Skeletal muscle tissue (tissue), 4 donors: Measurements from ENCODE around the gene KRT83. TPM values are rescaled to one million over a fixed set of nuclear protein-coding genes. Genes with fewer than 3 reads are reported as not detected.
A peak's percentile ranks its signal among the peaks of the same experiment; 100 is the strongest.

Source experiments
- H3K27ac ChIP-seq: one replicate; pipeline ENCODE4 v1.7.0; 2013; ENCODE audit warnings: mild to moderate bottlenecking, low read depth, low read length, inconsistent platforms
- H3K27me3 ChIP-seq, 3 donors: one replicate each; pipeline ENCODE4 v1.7.0; 2013; ENCODE audit warnings: low read length in 3 of 3; ENCODE audit not compliant: control insufficient read depth in 3 of 3, insufficient read depth in 3 of 3
- H3K36me3 ChIP-seq, 3 donors: one replicate each; pipeline ENCODE4 v1.7.0; 2013; ENCODE audit warnings: low read length in 3 of 3; ENCODE audit not compliant: control insufficient read depth in 3 of 3, insufficient read depth in 3 of 3
- H3K4me1 ChIP-seq, 3 donors: one replicate each; pipeline ENCODE4 v1.7.0; 2013; ENCODE audit warnings: low read length in 3 of 3, mild to moderate bottlenecking in 3 of 3; ENCODE audit not compliant: control insufficient read depth in 3 of 3, insufficient read depth in 3 of 3
- H3K4me3 ChIP-seq, 3 donors: one replicate each; pipeline ENCODE4 v1.7.0; 2013; ENCODE audit warnings: low read length in 3 of 3
- H3K9ac ChIP-seq, 3 donors: one replicate each; pipeline ENCODE4 v1.7.0; 2013; ENCODE audit warnings: low read length in 3 of 3, mild to moderate bottlenecking in 3 of 3, moderate library complexity in 2 of 3, low read depth in 1 of 3
- H3K9me3 ChIP-seq, 3 donors: one replicate each; pipeline ENCODE4 v1.7.0; 2013; ENCODE audit warnings: low read length in 3 of 3; ENCODE audit not compliant: control insufficient read depth in 3 of 3
- total RNA-seq: library from RNA; depleted of rRNA; stranded (reverse); fragments of >200 nt; gene quantifications from one replicate; pipeline ENCODE4 v1.2.3, GENCODE V29; 2014
- donor health status: Osteomylitis.

KRT83 gene
- total RNA-seq, 1 donor from 2014 or later: not detected

DNA sequence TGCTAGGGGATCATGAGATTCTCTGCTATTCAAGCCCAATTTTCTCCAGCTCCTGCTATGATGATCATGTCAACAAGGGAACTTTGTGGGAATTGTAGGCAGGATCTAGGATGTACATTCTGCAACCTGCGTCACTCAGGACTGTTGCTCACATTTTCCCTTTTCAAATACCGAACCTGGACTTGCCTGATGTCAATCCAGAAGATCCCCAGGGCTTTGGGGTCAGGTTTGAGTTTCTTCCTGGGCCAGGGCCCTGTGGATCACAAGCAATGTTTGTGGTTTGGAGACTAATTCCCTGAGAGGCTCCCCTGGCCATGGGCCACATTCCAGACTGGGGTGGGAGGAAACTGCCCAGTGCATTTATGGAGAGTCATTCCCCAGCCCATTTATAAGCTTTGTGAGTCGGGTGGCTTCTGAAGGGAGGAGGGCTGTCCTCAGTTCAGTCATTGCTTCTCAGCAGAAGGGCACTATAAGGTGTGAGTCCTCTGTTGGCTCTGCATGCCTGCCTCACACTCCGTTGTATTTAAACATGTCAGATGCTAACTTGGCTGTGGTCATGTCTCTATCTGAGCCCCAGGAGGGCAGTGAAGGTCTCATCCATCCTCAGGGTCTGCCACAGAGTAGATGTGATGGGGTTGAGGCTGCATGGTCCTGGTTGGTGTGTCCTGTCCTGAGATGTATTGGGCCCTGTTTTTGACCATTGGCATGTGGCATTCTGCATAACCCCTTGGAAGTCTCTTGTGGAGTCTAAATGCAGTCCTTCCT lies 40.2 kb downstream of the KRT83 start:
- H3K9me3 ChIP-seq: no peaks in the 10 kb centered on the region
- no peak overlapping the region for H3K27ac ChIP-seq
- H3K36me3 ChIP-seq: no peaks in the 10 kb centered on the region
- peak overlapping the region in 1 of 3 donors; percentile 45 for H3K9ac ChIP-seq
- peaks cover 3 to 16% (median 3%) of the 10 kb centered on the region in 3 donors for H3K27me3 ChIP-seq
- H3K4me3 ChIP-seq: no peak overlapping the region
- H3K4me1 ChIP-seq: peaks cover 24 to 31% (median 30%) of the 10 kb centered on the region in 3 donors

DNA sequence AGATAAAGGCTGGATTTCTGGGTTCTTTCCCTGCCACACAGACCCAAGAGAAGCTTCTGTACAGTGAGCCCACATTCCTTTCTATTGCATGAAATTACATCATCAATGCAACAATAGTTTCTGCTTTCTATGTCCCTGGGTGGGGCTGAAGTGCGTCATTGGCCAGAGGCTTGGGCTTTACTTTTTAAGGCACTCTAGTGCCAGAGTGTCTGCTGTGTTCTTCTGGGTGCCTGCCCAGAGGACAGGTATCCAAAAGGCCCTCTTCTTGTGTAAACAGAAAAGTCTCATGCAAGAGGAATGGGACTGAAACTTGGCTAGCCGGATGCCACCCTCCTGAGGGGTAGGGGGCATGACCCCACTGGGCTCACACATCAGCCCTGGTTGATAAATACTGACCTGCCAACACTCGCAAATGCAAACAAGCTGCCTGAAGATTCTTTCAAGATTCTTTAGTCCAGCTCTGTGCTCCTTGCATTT lies 40.8 kb downstream of the KRT83 start:
- H3K9ac ChIP-seq: peak overlapping the region in 1 of 3 donors; percentile 45

DNA sequence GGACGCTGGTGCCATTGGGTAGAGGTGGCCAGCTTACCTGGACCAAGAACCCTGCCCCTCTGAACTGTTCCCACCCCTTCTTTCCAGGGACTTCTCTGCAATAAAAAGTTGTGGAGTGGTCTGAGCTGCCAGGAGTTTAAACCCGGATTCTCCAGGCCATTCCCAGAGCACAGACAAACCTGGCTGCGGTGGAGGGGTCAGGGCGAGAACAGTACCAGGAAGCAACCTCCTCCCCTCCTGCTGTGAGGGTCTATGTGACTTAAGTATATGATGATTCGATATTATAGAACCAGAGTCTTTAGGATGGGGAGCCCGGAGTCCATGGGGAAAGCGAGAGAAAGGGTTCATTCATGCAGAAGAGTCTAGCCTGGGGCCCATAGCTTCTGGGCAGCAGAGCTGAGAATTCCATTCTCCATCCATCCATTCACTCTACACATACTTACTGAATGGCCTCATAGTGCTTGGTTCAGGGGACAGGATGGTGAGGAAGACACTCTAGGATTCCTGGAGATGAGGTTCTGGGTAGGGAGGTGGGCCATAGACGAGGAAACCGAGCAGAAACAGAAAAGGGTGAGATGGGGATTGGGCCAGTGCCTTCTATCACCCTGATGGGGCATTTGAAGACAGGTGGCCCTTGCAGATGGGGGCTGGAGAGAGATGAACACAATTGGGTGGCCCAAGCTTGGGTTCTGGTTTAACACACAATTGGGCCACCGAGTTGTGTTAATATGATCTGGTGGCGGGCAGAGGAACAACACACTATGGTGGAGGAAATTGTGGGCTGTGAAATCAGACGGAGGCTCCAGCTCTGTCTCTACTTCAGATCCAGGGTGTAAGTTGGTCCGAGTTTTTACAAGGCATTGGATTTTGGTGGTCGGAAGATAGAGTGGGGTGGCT lies 41.5 kb downstream of the KRT83 start:
- Histone ChIP-seq H3K4me1 (peaks cover 24 to 31% (median 30%) of the 10 kb centered on the region in 3 donors), H3K27ac (no peak overlapping the region), H3K9me3 (no peaks in the 10 kb centered on the region), H3K27me3 (peaks cover 3 to 22% (median 3%) of the 10 kb centered on the region in 3 donors), H3K36me3 (no peaks in the 10 kb centered on the region), H3K4me3 (peak overlapping the region in 1 of 3 donors; percentile 49), H3K9ac (peak overlapping the region in 1 of 3 donors; percentile 9)

More for the DNA sequence above, 40.8 kb downstream of the KRT83 start:
- Histone ChIP-seq H3K9me3 (no peaks in the 10 kb centered on the region), H3K4me1 (peaks cover 24 to 31% (median 30%) of the 10 kb centered on the region in 3 donors), H3K27ac (no peak overlapping the region), H3K4me3 (no peak overlapping the region), H3K36me3 (no peaks in the 10 kb centered on the region), H3K27me3 (peaks cover 3 to 22% (median 3%) of the 10 kb centered on the region in 3 donors)

DNA sequence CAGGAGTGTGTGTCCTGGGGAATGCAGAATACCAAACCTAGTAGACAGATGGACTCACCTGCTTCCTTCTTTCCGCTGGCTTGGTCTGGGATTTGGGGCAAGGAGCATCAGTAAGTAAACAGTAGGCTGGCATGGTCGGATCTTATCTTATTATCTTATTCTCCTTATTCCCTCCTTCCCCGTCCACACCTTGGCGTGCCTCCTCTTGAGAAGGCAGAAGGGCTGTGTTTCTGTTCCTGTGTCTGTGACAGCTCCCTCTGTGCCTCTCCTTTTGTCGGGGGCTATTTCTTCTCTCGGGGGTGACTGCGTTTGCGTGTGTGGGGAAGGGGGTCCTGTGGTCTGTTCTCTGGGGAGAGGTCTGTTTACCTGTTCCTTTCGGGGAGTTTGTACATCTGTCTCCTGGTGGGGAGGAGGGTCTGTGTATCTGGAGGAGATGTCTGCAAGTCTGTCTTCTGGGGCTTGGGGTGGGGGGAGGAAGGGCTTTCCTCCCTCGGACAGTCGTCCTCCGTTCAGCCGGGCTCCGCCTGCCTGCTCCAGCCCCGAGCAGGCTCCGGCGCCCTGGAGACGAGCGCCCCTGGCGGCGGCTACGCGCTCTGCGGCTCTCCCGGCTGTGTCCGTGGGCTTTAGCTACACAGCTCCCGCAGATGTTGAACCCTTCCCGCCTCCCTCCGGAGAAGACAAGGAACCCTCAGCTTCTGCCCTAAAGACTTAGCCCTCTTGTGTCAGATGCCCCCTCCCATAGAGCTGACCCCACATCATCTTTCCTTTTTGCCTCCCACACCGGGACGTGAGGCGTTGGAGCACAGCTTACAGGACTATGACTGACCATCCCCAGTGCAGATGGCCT lies 42.4 kb downstream of the KRT83 start:
- Histone ChIP-seq H3K9ac (peak overlapping the region in 1 of 3 donors; percentile 68), H3K27ac (no peak overlapping the region)

DNA sequence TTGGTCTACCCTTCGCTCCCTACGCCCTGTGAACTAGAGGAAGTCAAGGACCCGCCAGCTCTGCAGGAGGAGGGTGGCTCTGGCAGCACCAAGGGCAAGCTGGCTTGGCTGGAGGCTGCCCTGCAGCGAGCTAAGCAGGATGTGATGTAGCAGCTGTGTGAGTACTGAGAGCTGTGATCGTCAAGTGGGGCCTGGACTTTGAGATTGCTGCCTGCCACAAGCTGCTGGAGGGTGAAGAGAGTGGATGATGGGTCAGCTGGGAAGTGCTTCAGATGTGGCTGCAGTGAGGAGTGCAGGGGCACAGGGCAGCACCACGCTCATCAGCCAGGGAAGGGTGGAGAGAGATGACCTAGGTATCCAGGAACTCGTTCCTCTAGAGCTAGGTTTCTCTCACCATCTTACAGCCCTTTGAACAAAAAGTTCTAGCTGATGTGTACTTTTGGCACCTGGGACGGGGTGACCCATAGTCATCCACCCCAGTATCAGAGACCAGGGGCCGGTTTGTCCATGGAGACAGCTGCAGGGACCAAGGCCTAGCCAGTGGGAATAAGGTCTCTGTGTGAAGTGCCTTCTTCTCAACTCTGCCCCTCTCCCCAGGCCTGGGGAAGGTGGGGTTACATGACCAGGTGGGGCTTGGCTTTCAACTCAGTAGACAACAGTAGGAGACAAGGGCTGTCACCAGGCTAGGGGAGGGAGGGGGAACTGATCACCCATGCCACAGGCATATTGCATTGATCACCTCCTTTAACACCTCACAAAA lies 43.5 kb downstream of the KRT83 start:
- Histone ChIP-seq H3K9me3 (no peaks in the 10 kb centered on the region), H3K9ac (no peak overlapping the region), H3K27me3 (peaks cover 3 to 22% (median 3%) of the 10 kb centered on the region in 3 donors), H3K36me3 (no peaks in the 10 kb centered on the region), H3K27ac (no peak overlapping the region), H3K4me1 (peaks cover 24 to 31% (median 30%) of the 10 kb centered on the region in 3 donors), H3K4me3 (no peak overlapping the region)

More for the DNA sequence above, 42.4 kb downstream of the KRT83 start:
- Histone ChIP-seq H3K4me1 (peaks cover 24 to 31% (median 30%) of the 10 kb centered on the region in 3 donors), H3K4me3 (peak overlapping the region in 1 of 3 donors; percentile 52), H3K36me3 (no peaks in the 10 kb centered on the region), H3K9me3 (no peaks in the 10 kb centered on the region), H3K27me3 (peaks cover 3 to 22% (median 3%) of the 10 kb centered on the region in 3 donors)

DNA sequence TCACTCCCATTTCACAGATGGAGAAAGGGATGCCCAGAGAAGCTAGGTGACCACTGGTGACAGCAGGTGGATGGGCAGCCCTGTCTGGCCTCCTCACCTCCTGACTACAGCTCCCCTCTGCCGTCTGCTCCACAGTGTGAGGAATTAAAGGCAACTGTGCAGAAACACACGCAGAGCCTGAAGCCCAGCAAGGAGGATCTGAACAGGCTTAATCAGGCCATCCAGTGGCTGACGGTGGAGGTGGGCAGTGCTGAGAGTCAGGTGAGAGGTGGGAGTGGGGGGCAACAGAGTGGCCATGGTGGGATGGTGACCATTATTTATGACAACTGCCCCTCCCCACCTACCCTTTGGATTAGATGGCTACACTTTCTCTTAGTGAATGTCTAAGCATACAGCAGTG lies 45.5 kb downstream of the KRT83 start:
- Histone ChIP-seq H3K9me3 (no peaks in the 10 kb centered on the region), H3K9ac (no peak overlapping the region), H3K27me3 (peaks cover 3 to 24% (median 6%) of the 10 kb centered on the region in 3 donors), H3K36me3 (no peaks in the 10 kb centered on the region), H3K4me1 (peaks cover 16 to 23% (median 22%) of the 10 kb centered on the region in 3 donors), H3K4me3 (no peak overlapping the region), H3K27ac (no peak overlapping the region)

DNA sequence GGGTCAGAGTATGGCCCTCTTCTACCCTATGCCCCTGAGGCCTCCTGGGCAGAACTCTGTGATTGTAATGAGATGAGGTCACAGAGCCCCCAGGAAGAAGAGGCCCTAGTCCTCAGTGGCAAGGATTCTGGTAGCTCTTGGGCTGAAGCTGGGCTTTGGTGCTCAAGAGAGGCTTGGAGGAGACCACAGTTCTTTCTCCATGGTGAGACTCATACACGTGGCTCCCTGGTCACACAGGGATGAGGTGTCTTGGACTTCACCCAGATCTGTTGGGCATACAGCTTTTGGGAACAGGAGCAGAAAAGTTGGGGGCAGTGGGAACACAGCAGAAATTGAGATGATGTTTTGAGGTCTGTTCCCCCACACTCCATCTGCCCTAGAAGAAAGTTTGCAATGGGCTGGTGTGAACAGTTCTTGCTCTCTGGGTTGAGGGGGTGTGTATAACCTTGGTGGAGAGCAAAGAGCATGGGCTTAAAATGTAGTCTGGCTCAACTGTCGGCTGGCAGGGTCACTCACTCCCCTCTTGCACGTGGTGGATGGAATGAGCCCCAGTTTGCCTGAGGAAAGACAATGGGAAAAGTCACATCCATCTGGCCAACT lies 46.6 kb downstream of the KRT83 start, which contains the start of gene KRT86:
TSS of gene KRT86 (plus strand) at position 125 of the 600 bp plus-strand sequence. CDS start 27,272 bp downstream, outside the sequence.
- Histone ChIP-seq H3K9ac (no peak within 1 kb of the TSS), H3K4me1 (peaks cover 5 to 12% (median 11%) of the 10 kb centered on the region in 3 donors), H3K36me3 (no peaks in the 10 kb centered on the region), H3K4me3 (no peak within 1 kb of the TSS), H3K27me3 (peaks cover 3 to 27% (median 8%) of the 10 kb centered on the region in 3 donors), H3K9me3 (no peaks in the 10 kb centered on the region), H3K27ac (no peak within 1 kb of the TSS)

DNA sequence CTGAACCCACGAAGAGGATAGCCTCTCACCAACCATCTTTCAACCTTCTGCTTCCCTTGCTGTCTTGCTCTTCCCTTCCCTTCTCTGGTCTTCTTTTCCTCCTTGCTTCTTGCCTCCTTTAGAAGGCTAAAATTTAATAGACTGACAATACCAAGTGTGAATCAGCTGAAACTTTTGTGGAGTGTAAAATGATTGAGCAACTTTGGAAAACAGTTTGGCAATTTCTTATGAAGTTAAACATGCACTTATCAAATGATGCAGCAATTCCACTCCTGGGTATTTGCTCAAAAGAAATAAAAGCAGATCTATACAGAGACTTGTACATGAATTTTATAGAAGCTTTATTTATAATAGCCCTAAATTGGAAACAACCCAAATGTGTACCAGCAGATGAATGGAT lies 50.0 kb downstream of the KRT83 start:
- Histone ChIP-seq H3K36me3 (no peaks in the 10 kb centered on the region), H3K27me3 (peaks cover 0 to 12% (median 5%) of the 10 kb centered on the region in 3 donors), H3K27ac (no peak overlapping the region), H3K4me3 (no peak overlapping the region), H3K9ac (no peak overlapping the region), H3K9me3 (no peaks in the 10 kb centered on the region), H3K4me1 (no peaks in the 10 kb centered on the region)
